Suppressor macrophage treated with lipopolysaccharide for 4 hours (primary cell): Measurements from ENCODE around the gene ITGA2.
A peak's percentile ranks its signal among the peaks of the same experiment; 100 is the strongest.

Experiments used
- DNase-seq: peaks from one replicate; pipeline ENCODE4 v3.0.0-alpha.2; 2020

Gene ITGA2

GRCh38 chr5:52989781-52990527, 802 bp downstream of the ITGA2 start:
- DNase-seq = peak; percentile 14

- no peak for DNase-seq
Observed at GRCh38 chr5:52990528-52990925, 1.4 kb downstream of the ITGA2 start.

- DNase-seq = no peak
Observed at GRCh38 chr5:52993367-52993766, 4.2 kb downstream of the ITGA2 start.

- no peak for DNase-seq
Observed at GRCh38 chr5:52994266-52994665, 5.1 kb downstream of the ITGA2 start.

- DNase-seq = no peak
Observed at GRCh38 chr5:52995095-52995494, 5.9 kb downstream of the ITGA2 start.

GRCh38 chr5:52995914-52996313, 6.8 kb downstream of the ITGA2 start:
- DNase-seq = no peak

GRCh38 chr5:52996979-52997378, 7.8 kb downstream of the ITGA2 start:
- no peak for DNase-seq

GRCh38 chr5:52997424-52997823, 8.3 kb downstream of the ITGA2 start:
- DNase-seq = no peak

- no peak for DNase-seq
Observed at GRCh38 chr5:52998552-52999313, 9.6 kb downstream of the ITGA2 start.

GRCh38 chr5:52999344-52999949, 10.3 kb downstream of the ITGA2 start:
- DNase-seq = no peak

- DNase-seq = no peak
Observed at GRCh38 chr5:53001541-53001940, 12.4 kb downstream of the ITGA2 start.

GRCh38 chr5:53002491-53002890, 13.3 kb downstream of the ITGA2 start:
- DNase-seq = no peak

GRCh38 chr5:53003144-53003543, 14.0 kb downstream of the ITGA2 start:
- no peak for DNase-seq

GRCh38 chr5:53006911-53007890, 18.0 kb downstream of the ITGA2 start:
- no peak for DNase-seq

GRCh38 chr5:53008751-53009150, 19.6 kb downstream of the ITGA2 start:
- peak; percentile 79 for DNase-seq

- no peak for DNase-seq
Observed at GRCh38 chr5:53009816-53010215, 20.7 kb downstream of the ITGA2 start.

- no peak for DNase-seq
Observed at GRCh38 chr5:53010814-53011213, 21.7 kb downstream of the ITGA2 start.

- no peak for DNase-seq
Observed at GRCh38 chr5:53011233-53011632, 22.1 kb downstream of the ITGA2 start.

GRCh38 chr5:53013857-53014256, 24.7 kb downstream of the ITGA2 start:
- no peak for DNase-seq

- no peak for DNase-seq
Observed at GRCh38 chr5:53017383-53017782, 28.2 kb downstream of the ITGA2 start.

- no peak for DNase-seq
Observed at GRCh38 chr5:53017794-53018391, 28.7 kb downstream of the ITGA2 start.

GRCh38 chr5:53019320-53019719, 30.2 kb downstream of the ITGA2 start:
- DNase-seq = no peak
